NCI-H1436 (cell line): ENCODE measurements around the gene SART1.
"Not testable (repeated sequence)": the region's sequence is repeated elsewhere in the genome, so short reads cannot be mapped to it uniquely, and the experiment has no call there.

Experiments
- DNase-seq: peaks from one replicate; lab custom pipeline; 2025; lab: John Stamatoyannopoulos, UW

SART1 gene

DNA sequence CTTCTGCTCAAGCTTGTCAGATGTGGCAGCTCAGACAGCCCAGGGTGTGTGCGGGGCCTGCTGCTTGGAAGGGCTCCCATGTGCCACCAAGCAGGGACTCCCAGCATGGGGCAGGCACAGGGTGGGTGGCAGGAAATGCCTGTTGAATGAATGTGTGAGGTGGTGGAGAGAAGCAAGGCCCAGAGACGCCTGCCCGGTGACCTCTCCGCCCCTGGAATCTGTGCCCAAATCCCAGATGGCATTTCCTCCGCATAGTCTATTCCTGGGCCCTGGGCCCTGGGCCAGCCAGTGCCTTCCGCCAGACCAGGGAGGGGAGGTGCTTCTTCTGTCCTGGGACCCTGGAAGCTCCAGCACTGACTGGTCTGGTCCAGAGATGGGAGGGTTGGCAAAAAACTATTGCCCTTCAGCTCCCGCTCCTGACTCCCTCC lies 53.9 kb downstream of the SART1 start:
- no peak for DNase-seq

GRCh38 chr11:66015936-66016792 lies 54.6 kb downstream of the SART1 start:
- no peak for DNase-seq

- DNase-seq: no peak
These were observed 55.3 kb downstream of the SART1 start for GRCh38 chr11:66016793-66017177.

GRCh38 chr11:66017321-66017720 lies 55.8 kb downstream of the SART1 start:
- no peak for DNase-seq

- DNase-seq: no peak
These were observed 58.7 kb downstream of the SART1 start for GRCh38 chr11:66020212-66020611.

- DNase-seq: no peak
These were observed 59.3 kb downstream of the SART1 start for GRCh38 chr11:66020618-66021357.

- peak; percentile 54 for DNase-seq
These were observed 61.1 kb downstream of the SART1 start for GRCh38 chr11:66022401-66023185.

DNA sequence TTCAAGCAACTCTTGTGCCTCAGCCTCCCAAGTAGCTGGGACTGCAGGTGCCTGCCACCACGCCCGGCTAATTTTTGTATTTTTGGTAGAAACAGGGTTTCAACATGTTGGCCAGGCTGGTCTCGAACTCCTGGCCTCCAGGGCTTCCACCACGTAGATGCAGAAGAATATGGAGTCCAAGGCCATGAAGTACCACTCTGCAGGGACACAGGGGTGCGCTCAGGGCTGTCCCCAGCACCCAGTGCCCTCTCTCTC lies 61.6 kb downstream of the SART1 start:
- not testable (repeated sequence) for DNase-seq

- no peak for DNase-seq
These were observed 64.5 kb downstream of the SART1 start, which contains the start of gene CATSPER1 for GRCh38 chr11:66026017-66026529. TSS of gene CATSPER1 (minus strand) at chr11:66026479. CDS start at chr11:66026379, 100 bp downstream.
